HG03103 (cell line): ENCODE measurements around the gene CDK5RAP2.

Experiments used
- ATAC-seq: cut with Tn5 transposase; IDR thresholded peaks from one replicate; pipeline ENCODE4 v1.9.1; 2021; ENCODE audit warnings: low read depth; ENCODE audit not compliant: unreplicated experiment

CDK5RAP2 gene

DNA sequence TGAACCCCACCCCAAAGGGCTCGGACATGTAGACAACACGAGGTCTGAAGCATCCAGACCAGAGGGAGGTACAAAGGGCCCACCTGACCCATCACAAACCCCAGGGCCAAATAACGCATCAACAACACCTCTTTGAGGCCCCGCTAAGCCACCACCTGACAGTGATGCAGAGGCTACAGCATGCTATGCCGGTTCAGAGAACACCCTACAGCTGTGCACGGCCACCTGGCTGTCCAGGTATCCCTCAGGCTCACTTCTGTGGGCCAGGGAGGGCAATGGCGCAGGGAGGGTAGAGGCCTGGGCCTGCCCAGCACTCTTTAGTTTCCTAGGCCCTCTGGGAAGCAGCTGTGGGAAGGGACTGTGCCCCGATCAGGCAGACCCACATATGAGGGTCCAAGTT, 190.1 kb downstream of the CDK5RAP2 start:
- ATAC-seq = no peak

DNA sequence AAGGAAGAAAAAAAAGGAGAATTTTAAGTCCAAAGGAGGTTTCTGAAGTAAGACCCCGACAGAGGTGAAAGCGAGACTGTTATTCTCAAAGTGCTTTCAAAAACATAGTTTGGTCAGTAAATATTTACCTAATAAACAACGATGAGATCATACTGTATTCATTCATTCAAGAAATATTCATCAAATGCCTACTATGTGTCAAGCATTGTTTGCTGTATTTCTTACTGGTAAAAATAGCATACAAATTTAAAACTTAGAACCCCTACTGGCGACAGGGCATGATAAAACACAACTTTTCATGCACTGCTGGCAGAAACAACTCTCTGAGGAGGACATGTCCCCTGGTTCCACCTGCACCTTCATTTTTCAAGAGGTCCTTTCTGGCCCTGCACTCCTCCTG, 190.7 kb downstream of the CDK5RAP2 start:
- no peak for ATAC-seq

DNA sequence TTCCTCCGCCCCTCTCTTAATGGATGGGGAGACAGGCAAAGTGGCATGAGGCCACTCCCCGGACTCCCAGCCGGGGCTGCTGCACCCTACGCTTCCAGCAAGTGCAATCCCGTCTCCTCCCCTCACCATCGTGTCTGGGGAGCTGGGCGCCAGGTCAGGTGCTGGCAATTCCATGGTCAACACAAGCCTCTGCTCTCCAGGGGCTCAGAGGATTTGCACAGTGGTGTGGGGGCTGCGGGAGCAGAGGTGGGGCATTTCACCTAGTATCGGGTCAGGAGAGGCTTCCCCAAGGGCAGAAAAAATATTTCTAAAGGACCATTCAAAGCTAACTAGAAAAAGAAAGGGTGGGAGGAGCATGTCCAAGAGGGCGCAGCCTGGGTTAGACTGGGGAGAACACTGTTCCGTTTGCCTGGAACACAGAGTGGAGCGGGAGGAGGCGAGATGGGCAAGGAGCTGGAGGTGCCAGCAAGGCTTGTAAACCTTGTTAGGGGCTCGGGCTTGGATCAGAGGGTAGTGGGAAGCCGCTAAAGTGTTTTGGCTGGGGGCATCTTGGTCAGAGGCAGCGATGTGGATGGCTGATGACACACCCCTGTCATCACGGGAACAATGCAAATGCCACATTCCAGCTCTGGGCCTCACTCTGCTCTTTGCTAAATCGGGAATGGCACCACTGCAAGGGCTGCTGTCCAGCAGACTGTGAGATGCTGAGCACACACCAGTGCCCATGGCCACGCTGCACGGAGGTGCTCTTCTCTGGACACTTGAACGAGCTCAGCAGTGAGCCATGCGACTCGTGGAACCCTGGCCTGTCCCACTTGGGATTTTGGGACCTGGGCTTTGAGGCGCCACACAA, 191.7 kb downstream of the CDK5RAP2 start:
- ATAC-seq = no peak

DNA sequence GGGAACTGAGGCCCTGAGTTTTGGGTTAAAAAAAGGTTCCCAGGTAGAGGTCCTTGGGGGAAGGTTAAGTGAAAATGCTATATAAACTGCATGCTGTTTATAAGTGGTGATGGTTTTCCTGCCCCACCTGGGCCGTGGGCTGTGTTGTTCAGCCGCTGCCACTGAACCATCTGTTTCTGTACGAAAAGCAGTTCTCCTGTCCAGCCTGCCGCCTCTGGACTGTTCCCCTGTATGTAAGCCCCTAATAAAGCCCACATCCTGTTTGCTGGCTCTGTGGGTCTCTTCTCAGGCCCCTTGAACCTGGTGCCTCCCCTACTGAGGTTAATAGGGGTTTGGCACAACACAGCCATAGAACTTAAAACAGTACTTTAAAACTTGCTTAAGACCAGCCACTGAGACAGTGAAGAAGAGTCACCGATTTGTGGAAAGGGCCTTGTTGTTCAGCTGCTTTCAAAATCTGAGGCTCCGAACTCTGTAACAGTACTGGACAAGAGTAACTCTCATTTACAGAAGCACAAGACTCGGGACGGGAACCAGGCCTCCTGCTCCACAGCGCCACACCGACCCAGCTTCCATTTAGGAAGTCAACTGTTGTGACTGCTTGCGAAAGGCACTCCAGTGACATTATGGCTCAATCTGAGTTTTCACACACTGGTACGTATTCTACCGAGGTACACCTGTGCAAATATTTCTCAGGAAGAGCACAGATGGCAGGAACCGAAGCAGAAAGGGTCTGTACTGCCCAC, 192.5 kb downstream of the CDK5RAP2 start:
- no peak for ATAC-seq

DNA sequence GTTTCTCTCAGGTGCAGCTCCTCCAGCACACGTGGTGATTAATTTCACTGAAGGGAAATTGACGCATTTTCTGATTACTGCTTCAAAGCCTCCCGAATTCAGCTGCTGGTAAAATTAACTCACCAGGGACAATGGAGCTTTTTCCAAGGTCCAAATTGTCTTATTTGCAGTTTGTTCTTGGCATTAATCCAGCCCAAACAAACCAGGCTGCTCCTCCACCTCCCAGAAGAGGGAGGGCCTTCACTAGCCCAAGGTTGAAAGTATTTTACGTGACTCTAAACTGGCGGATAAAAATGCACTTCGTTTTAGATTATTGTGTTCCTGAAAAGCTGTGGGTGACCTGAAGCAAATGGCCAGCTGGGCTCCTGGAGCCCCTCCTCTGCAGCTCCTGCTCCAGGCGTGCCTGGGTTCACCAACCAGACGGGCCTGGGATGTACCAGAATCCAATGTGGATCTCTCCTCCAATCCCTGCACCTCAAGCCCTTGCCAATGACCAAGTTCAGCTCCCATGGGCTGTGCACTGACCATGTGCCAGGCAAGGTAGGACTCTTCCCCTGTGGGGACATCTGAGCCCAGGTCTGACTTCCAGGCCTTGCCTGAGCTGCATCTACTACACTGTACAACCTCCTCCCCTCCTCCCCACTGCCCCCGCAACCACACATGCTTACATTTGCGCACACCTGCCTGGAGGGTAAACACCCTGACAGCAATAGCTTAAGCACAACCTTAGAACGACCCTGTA, 193.4 kb downstream of the CDK5RAP2 start:
- no peak for ATAC-seq

DNA sequence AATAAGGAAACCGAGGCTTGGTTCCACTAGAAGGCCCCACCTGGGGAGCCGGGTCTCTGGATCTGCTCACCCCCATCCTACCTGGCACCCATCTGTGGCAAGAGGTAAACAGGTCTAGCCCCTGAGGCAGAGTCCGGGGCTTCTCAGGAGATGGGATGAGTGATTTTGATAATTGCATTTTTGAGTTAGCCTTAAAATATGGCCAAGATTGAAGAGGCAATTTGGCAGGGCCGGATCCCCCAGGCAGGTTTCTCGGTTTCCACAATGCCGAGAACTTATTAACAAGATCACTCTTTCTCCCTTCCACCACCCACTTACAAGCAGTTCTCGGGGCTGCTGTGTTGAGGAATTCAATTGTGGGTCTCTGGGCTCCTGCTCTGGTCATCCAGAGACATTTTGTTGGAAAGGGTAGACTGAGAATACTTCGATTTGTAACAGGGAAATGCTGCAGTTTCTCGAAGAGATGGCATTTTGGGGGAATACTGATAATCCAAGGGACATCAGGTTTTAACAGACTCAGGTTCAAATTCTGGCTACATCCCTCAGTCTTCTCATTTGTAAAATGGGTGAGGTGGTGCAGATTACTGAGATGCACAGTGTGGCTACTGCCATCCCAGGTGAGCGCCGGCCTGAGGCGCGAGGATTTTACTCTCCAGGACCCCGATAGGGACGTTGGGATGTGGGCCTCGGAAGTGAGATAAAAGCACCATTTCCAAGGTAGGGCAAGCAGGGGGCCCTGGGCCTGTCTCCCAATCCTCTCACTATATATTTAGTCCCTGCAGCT, 194.2 kb downstream of the CDK5RAP2 start:
- no peak for ATAC-seq

DNA sequence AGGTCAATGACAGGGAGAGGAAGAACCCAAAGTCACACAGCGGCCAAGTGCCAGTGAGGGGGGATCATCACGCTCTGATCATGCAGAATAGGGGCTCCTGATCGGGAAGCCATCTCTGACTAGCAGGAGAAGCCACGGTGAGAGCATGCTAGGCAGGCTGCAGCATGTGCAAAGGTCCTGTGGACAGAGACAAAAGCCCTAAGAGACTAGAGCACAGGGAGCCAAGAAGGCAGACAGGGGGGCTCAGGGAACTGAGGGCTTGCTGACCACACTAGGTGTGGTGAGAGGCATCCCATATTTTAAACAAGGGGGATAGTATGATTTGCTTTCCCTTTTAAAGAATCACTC, 195.1 kb downstream of the CDK5RAP2 start:
- no peak for ATAC-seq

DNA sequence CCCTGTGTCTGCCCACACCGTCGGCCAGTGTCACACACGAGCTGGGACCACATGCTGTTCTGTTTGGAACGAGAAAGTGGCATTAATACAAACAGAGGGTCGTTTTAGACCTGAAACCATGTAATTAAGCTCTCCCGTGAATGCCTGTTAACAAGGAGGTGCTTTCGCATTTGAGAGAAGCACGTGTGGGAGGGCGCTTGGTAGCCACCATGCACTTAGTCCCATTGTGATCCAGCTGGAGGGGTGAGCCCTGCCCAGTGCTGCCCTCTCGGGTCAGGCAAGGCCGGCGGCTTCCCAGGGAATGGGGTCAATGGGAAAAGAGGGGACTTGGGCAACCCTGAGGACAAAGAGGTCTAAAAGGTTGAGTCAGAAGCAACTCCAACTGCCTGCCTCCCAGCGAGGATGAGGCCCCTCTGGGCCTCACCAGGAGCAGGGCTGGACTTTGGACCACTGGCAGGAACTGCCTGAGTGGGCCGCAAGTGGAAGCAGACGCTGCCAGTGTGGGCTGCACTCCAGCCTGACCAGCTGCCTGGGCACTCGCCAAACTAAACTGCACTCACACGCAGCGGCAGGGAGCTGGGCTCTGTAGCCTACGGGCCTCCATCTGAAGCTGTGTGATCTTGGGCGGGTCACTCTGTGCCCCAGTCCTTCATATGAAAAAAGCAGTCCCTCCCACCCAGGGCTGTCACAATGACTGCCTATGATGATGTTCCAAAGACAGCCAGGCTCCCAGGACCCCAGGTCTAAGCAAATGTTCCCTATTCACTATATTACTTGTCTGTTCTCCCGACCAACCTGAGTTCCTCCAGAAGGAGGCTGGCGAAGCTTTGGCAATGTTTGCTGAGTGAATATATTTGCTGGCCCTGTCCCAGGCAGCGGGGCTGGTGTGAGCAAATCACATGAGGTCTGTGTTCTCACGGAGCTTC, 195.7 kb downstream of the CDK5RAP2 start:
- no peak for ATAC-seq

DNA sequence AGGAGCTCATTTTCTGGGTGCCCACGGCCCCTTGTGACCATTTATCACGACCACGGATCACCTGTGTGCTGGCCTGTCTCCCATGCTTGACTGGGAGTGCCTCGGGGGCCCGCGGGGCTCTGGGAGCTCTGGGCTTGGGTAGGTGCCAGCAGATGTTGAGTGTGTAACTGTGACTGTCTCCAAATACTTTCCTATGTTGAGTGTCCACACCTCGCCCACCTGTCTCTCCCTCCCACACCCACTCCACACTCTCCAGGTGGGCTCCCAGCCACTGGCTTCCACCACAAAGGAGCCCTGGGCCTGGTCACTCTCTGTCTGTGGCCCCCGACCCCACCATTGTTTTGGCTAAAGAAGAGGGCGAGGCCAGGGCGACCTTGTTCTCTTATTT, 196.4 kb downstream of the CDK5RAP2 start:
- no peak for ATAC-seq

DNA sequence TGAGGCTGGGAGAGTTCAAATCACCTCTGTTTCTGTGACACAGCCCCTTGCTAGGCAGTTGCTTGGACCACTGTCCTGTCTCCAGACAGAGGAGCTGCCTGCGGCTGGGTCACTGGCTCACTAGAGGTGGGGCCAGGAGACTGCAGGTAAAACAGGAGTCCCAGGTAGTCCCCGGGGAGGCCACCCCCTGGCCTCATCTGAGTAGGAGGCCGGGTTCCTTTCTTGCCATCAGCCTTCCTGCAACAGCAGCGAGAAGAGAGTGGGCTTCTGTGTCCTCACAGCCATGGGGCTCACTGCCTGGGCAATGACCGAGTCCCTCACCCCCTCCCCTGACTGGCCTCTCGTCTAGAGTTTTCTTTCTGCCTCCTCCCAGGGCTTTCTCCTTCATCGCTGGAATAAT, 197.5 kb downstream of the CDK5RAP2 start:
- ATAC-seq = no peak

DNA sequence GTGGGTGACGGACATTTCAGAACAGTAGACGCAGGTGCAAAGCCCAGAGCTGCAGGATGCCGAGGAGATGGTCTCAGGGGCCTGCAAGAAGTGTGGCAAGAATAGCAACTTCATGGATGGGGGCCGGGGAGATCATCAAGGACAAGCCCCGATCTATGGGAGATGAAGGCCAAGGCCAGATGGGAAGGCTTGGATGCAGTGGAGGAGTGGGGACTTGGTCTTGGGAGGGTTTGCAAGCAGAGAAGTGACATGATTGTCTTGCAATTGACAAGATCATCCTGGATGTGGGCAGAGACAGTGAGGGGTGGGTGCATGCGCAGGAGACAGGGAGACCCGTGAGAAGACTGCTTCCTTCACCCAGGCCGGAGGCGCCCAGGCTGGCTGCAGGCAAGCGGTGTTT, 198.1 kb downstream of the CDK5RAP2 start:
- no peak for ATAC-seq

DNA sequence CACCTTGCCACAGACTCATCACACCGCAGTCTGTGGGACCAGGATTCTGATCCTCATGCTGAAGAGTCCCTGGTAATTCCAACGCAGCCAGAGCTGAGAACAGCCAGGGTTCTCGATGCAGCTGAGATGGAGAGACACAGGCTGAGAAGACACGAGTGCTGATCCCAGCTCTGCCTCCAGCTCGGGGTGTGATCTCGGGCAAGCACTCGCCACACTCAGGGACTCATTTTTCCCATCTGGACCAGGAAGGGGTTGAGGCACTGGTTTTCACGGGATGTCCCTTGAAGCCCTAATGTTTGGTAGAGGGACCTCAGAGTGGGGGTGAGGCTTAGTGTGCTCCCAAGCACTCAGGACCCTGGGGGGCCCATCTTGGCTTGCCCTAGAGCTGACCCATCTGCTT, 200.4 kb downstream of the CDK5RAP2 start:
- no peak for ATAC-seq

DNA sequence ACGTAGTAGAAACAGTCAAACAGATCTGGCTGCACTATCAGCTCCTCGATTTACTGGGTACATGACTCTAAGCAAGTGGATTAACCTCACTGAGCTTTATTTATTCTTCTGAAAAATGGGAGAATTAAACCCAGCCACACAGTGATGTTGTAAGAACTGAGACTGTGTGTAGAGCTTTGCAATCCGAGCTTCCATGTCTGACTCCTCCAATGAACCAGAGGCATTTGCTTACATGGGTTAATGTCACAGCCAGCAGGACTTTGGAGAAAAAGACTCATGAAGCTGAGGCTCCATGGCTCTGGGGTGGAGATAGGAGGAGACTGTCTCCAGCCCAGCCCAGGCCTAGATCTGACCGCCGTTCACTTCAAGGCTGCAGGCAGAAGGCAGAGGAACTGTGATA, 201.3 kb downstream of the CDK5RAP2 start:
- ATAC-seq = no peak

DNA sequence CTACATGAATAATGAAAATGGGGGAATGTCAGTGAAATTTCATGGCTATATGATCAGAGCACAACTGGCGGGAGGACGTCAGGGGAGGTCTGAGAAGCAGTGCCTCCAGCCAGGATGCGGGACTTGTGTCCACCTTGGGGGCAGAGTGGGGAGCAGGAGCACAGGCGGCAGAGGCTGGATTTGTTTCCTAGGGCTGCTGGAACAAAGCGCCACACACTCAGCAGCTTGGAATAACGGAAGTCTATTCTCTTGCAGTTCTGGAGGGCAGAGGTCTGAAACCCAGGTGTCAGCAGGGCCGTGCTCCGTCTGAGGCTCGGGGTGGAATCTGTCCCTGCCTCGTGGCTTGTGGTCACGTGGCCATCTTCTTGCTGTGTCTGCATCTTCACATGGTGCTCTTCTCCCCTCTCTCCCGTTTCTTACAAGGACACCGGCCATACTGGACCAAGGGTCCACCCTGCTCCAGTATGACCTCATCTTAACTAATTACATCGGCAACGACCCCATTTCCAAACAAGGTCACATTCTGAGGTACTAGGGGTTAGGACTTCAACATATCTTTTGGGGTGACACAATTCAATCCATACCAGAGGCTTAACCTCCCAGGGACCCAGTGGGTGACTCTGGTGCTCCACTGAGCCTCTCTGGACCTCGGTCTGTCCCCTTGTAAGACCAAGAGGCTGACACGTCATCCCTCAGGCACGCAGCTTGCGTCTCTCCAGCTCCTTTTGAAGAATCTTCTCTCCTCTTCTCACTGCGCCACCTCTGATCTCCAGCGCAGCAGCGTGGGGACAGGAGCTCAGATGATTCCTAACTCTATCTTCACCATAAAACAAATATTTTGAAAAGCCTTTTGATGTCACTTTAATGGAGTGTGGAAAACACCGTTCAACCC, 202.5 kb downstream of the CDK5RAP2 start:
- ATAC-seq = no peak

DNA sequence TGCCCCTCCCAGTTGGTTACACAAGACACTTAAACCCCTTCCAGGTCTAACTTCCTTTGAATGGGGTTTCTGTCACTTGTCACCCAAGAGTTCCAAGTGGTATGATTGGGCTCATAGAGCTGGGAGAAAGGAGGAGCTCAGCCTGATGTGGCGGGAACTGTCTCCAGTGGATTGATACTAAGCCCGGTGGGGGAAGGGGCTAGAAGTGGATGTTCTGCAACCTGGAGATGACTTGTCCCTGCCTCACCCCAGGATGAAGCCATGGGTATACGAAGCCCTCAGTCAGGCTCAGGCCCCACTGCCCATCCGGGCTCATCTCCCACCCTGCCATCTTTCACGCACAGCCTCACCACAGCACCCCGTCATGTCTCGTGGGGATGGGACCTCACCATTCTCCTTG, 203.9 kb downstream of the CDK5RAP2 start:
- ATAC-seq = no peak

DNA sequence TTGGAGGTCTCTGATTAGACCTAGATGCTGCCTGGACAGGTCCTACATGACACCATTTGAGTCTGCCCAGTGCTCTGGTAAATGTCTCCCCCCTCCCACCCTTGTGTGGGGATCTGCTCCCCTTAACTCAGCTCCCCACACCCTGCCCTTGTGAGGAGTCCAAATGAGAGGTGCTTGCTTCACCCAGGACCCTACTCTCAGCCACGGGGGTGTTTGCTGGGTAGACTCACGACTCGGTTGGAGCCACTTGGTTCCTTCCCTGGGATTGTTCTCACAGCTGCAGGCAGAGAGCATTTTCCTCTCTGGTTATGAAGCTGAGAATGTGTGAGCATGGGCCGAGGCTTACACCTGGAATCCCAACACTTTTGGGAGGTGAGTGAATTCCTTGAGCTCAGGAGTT, 204.7 kb downstream of the CDK5RAP2 start:
- no peak for ATAC-seq

DNA sequence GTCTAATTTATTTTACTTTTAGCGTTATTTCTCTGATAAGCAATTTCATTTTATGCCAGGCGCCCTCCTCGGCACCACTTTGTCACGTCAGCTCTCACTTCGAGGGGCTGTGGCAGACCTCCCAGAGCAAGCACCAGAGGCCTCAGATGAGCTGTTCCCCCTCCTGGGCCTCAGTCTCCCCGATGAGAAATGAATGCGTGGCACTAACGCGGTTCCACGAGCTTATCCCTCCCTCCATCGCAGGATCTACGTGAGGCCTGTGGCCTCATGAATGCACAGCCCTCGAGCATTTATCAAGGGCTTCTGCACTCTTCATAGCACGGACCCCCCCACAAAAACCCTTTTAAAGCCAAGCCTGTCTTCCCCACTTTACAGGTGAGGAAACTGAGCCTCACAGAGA, 205.2 kb downstream of the CDK5RAP2 start:
- no peak for ATAC-seq

DNA sequence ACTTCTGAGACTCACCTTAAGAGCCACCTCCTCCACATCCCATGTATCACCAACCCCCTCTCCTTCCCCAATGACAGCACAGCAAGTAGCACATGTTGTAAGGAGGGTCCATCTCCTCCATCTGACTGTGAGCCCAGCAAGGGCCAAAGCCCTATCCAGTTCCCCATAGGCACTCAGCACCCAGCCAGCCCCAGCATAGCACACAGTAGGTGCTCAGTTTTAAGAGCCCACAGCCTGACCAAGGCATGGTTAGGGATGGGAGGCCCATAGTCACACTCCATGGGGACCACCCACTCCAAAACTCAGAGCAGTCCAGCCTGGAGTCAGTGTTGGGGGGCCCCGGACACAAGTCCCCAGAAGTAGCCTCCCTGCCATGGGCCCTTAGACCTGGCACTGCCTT, 205.7 kb downstream of the CDK5RAP2 start:
- no peak for ATAC-seq

DNA sequence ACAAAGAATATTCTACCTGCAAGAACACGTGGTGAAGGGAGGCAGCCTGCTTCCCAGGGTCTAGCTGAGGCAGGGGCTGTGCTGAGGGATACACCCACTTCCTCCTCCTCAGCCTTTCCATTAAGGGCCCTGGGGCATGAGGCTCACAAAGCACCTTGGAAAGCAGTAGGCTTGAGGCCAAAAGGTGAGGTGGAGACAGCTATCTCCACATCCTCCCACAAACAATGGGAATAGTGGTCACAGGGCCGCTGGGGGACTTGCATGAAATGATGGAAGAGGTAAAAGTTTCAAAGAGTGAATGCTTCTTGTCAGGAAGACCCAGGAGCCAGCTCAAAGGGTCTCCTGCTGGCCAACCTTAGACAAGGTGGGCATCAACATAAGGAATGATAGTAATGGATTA, 207.9 kb downstream of the CDK5RAP2 start:
- ATAC-seq = no peak
